HG03520 (cell line): ENCODE measurements around the gene SFXN5.

Source experiments
- ATAC-seq: cut with Tn5 transposase; IDR thresholded peaks from one replicate; pipeline ENCODE4 v1.9.1; 2021; ENCODE audit warnings: mild to moderate bottlenecking, moderate library complexity; ENCODE audit not compliant: unreplicated experiment

The SFXN5 gene

GRCh38 chr2:73021371-73022010, 50.0 kb downstream of the SFXN5 start:
- ATAC-seq = no peak

GRCh38 chr2:73020657-73021370, 50.7 kb downstream of the SFXN5 start:
- ATAC-seq = no peak

- ATAC-seq = no peak
These were observed 51.2 kb downstream of the SFXN5 start for GRCh38 chr2:73020306-73020656.

- no peak for ATAC-seq
These were observed 53.2 kb downstream of the SFXN5 start for GRCh38 chr2:73018188-73018825.

- no peak for ATAC-seq
These were observed 57.6 kb downstream of the SFXN5 start for GRCh38 chr2:73013936-73014335.

- no peak for ATAC-seq
These were observed 62.2 kb downstream of the SFXN5 start for GRCh38 chr2:73009177-73009839.

GRCh38 chr2:73008766-73009135, 62.8 kb downstream of the SFXN5 start:
- no peak for ATAC-seq

GRCh38 chr2:73007991-73008765, 63.3 kb downstream of the SFXN5 start:
- ATAC-seq = no peak

GRCh38 chr2:73006969-73007710, 64.4 kb downstream of the SFXN5 start:
- no peak for ATAC-seq

- no peak for ATAC-seq
These were observed 66.5 kb downstream of the SFXN5 start for GRCh38 chr2:73004889-73005596.

GRCh38 chr2:73004466-73004865, 67.0 kb downstream of the SFXN5 start:
- ATAC-seq = no peak

- no peak for ATAC-seq
These were observed 68.5 kb downstream of the SFXN5 start for GRCh38 chr2:73003027-73003426.

GRCh38 chr2:73000808-73001570, 70.5 kb downstream of the SFXN5 start:
- no peak for ATAC-seq

GRCh38 chr2:72999729-73000725, 71.5 kb downstream of the SFXN5 start:
- no peak for ATAC-seq

- ATAC-seq = no peak
These were observed 72.8 kb downstream of the SFXN5 start for GRCh38 chr2:72998724-72999123.

GRCh38 chr2:72998234-72998651, 73.3 kb downstream of the SFXN5 start:
- ATAC-seq = no peak

- ATAC-seq = no peak
These were observed 75.4 kb downstream of the SFXN5 start for GRCh38 chr2:72996117-72996502.
